Frontal cortex (tissue), 4 donors: ENCODE measurements around the gene SFT2D2. TPM values are rescaled to one million over a fixed set of nuclear protein-coding genes. Genes with fewer than 3 reads are reported as not detected.

ENCODE experiments used
- DNase-seq, 2 donors: peaks; one replicate each; pipeline ENCODE4 v3.0.0; 2012; ENCODE audit warnings: low spot score in 2 of 2
- FAIRE-seq: peaks from 2 replicates; lab custom pipeline; 2012; peaks lifted over from hg19 to GRCh38; lab: Jason Lieb, UNC
- total RNA-seq: library from RNA; depleted of rRNA; stranded (reverse); fragments of >200 nt; gene quantifications from one replicate; pipeline ENCODE4 v1.2.3, GENCODE V29; 2014
- donor health status: control.
- donor health status: control.
- donor health status: control.

The SFT2D2 gene
- total RNA-seq, 1 donor from 2014 or later = 26.5 TPM

DNA sequence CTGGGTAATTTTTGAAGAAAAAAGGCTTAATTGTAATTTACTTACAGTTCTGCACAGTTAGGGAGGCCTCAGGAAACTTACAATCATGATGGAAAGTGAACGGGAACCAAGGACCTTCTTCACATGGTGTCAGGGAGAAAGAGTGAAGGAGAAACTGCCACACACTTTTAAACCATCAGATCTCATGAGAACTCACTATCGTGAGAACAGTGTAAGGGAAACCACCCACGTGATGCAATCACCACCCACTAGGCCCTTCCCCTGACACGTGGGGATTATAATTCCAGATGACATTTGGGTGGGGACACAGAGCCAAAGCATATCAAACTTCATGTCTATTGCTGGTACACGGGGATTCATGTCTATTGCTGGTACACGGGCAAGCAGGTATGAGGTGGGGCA lies 5.3 kb upstream of the SFT2D2 start:
- FAIRE-seq = no peak
- no peak for DNase-seq

GRCh38 chr1:168221275-168221674 lies 4.5 kb upstream of the SFT2D2 start:
- no peak for DNase-seq
- FAIRE-seq = no peak

DNA sequence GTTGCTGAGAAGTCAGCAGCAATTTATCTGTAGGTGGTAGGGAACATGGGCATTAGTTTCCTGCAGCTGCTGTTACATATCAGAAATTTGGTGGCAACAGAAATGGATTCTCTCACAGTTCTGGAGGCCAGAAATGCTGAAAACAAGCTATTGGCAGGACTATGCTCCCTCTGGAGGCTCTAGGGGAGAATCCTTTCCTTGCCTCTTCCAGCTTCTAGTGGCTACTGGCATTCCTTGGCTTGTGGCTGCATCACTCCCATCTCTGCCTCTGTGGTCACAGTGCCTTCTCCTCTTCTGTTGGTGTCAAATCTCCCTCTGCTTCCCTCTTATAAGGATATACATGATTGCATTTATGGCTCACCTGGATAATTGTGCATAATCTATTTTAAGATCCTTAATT lies 2.5 kb upstream of the SFT2D2 start:
- FAIRE-seq (no peak), DNase-seq (no peak)

GRCh38 chr1:168223681-168224540 lies 1.9 kb upstream of the SFT2D2 start:
- no peak for FAIRE-seq
- no peak for DNase-seq

- DNase-seq (no peak), FAIRE-seq (no peak)
Observed at GRCh38 chr1:168224991-168225390, 813 bp upstream of the SFT2D2 start.

DNA sequence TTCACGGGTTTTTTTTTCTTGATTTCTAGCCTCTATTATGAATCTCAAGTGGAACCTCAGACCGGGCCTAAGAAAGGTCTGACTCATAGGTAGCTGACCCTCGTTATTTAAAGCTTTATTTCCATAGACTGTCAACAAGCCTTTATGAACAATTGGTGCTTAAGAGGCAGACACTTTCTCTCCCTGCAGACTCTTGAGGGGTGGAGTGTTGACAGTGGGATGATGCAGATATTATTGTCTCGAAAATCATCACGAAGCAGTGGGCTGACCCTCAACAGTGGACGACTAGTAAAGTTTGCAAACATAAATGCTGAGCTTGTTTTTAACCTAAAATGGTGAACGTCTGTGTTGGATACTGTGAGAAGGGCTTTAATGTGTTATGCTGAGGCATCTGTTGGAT lies 1.8 kb downstream of the SFT2D2 start:
- FAIRE-seq = no peak
- no peak for DNase-seq

DNA sequence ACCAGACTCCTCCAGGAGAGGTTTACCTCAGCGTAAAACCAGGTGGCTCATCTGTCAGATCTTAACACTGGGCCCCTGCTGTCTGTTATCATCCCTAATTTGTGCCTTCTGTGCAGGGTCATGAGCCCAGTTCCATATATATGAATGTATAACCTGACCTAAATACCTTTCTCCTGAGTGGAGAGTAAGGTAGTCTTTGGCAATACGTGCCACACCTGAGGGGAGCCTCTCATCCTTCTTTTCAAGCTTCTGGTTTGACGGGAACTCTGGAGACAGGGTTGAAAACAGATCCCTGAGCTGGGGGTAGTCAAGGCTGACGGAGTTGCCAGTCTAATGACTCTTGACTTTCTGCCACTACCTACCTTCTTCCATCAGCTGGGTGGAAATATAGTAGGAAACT lies 4.1 kb downstream of the SFT2D2 start:
- DNase-seq = no peak
- no peak for FAIRE-seq

GRCh38 chr1:168230709-168231108 lies 4.9 kb downstream of the SFT2D2 start:
- FAIRE-seq (no peak), DNase-seq (no peak)

GRCh38 chr1:168234846-168235547 lies 9.2 kb downstream of the SFT2D2 start:
- FAIRE-seq (no peak), DNase-seq (no peak)

DNA sequence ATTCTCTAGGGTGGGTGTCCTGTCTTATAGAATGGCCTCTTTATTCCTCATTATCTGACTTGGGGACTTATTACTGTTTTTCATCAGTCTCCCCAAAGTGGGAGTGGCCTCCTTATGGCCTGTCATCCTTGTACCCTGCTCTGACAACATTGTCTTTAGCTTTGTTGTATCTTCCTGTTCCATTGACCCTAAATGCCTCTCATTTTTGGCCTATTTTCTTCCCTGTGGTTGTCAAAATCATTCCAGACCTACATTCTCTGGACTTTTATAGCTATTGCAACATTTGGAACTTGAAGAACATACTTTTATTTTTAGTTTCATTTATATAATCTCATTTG lies 9.7 kb downstream of the SFT2D2 start:
- DNase-seq (no peak), FAIRE-seq (no peak)

GRCh38 chr1:168235937-168236336 lies 10.1 kb downstream of the SFT2D2 start:
- FAIRE-seq (no peak), DNase-seq (no peak)

GRCh38 chr1:168236836-168237611 lies 11.2 kb downstream of the SFT2D2 start:
- FAIRE-seq = no peak

GRCh38 chr1:168243198-168243597 lies 17.4 kb downstream of the SFT2D2 start:
- no peak for DNase-seq
- no peak for FAIRE-seq

More at GRCh38 chr1:168236836-168237611, 11.2 kb downstream of the SFT2D2 start:
- DNase-seq = no peak

DNA sequence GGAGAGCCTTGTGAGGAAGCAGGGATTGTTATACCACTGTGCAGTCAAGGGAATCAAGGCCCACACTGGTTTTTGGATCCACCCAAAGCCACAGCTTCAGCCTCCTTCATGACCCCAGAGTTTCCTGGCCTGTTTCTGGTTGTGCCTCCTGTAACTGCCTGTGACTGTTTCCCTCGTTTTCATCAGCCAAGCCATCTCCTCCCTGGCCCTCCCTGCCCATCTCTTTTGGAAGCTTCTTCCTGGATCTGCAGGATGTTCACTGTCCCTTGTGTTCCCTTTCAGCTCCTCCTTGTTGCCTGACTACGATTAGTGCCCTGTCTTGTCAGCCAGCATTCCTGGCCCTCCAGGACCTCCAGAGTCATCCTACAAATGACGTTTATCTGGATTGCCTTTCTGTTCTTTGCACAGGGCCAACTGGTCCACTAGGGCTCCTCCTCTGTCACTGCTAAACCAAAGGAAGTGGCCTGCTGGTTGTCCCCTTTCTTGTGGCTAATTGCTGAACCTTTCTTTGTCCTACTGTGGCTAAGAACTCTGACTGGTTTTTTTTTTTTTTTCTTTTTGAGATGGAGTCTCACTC lies 17.9 kb downstream of the SFT2D2 start:
- DNase-seq = no peak
- FAIRE-seq = no peak

DNA sequence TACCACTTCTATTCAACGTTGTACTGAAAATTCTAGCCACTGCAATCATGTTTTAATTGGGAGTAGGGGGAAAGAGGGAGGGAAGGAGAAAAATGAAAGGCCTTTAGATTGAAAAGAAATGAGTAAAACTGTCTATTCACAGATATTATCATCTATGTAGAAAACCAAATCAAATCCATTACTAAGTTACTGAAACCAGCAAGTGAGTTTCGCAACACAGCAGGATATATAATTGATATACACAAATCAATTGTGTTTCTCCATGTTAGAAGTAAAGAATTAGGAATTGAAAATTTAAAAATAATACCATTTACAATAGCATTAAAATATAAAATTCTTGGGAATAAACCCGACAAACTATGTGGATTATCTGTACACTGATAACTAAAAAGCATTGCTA lies 19.2 kb downstream of the SFT2D2 start:
- peak; percentile 26 for FAIRE-seq
- DNase-seq = no peak

DNA sequence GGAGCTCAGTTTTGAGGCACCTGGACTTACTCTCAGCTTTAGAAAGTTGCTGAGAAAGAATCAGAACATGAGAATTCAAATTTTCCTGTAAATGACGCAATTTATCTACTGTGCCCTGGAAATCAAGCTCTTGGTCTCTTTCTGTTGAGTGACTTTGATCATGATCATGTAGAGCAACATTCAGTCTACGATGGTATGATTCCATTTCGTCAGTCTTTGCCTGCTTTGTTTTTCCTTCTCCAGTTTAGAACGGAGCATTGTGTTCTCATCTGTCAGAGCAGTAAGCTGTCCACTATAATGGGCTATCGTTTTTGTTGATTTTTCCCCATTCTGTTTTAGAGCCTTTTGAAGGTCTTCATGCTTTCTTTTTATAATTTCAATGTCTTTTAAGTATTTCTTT lies 20.7 kb downstream of the SFT2D2 start:
- peak; percentile 34 for FAIRE-seq
- no peak for DNase-seq

- no peak for DNase-seq
- FAIRE-seq = no peak
Observed at GRCh38 chr1:168252204-168252733, 26.5 kb downstream of the SFT2D2 start.

GRCh38 chr1:168256164-168256563 lies 30.4 kb downstream of the SFT2D2 start:
- FAIRE-seq = no peak

GRCh38 chr1:168257397-168257796 lies 31.6 kb downstream of the SFT2D2 start:
- DNase-seq (no peak), FAIRE-seq (no peak)

More at GRCh38 chr1:168256164-168256563, 30.4 kb downstream of the SFT2D2 start:
- DNase-seq = no peak

DNA sequence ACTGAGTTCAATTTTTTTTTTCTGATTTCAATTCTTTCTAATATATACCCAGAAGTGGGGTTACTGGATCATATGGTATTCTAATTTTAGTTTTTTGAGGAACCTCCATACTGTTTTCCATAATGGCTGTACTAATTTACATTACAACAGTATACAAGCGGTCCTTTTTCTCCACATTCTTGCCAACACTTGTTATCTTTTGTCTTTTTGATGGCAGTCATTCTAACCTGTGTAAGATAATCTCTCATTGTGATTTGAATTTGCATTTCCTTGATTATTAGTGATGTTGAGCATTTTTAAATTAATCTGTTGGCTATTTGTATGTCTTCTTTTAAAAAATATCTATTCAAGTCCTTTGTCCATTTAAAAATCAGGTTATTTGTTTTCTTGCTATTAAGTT lies 33.8 kb downstream of the SFT2D2 start:
- FAIRE-seq = no peak

More for the DNA sequence above, 33.8 kb downstream of the SFT2D2 start:
- DNase-seq = no peak
